Suprapubic skin (tissue), 3 donors: Measurements from ENCODE around the gene PXMP4.

Experiments
- CTCF ChIP-seq, 2 donors: fragments of 200-600 bp in 1 of 2; fragments of 450-650 bp in 1 of 2; sonication (generic) in 1 of 2; IDR thresholded peaks; one replicate each; pipeline ENCODE4 v1.5.1; 2016 to 2019; ENCODE audit warnings: antibody characterized with exemption in 2 of 2, mild to moderate bottlenecking in 1 of 2, moderate library complexity in 1 of 2
- EP300 ChIP-seq: sonication (generic); formaldehyde crosslinking; IDR thresholded peaks from one replicate; pipeline ENCODE4 v1.6.1; 2017; ENCODE audit warnings: antibody characterized with exemption
- POLR2A ChIP-seq, 2 donors: fragments of 450-650 bp; IDR thresholded peaks; one replicate each; pipeline ENCODE4 v1.6.1; 2017; ENCODE audit warnings: antibody characterized with exemption in 2 of 2, mild to moderate bottlenecking in 2 of 2, moderate library complexity in 2 of 2

- no peak for TF ChIP-seq POLR2A (IDR thresholded peaks at IDR 0.05)
- no peak for TF ChIP-seq CTCF (IDR thresholded peaks at IDR 0.05)
- TF ChIP-seq EP300, result no peak
Observed at GRCh38 chr20:33684533-33685327, 35.4 kb downstream of the PXMP4 start.
